Neural cell (in vitro differentiated cells): ENCODE results near the gene CSMD2.

ENCODE experiments used
- CTCF ChIP-seq: fragments of 450-650 bp; IDR thresholded peaks from 2 replicates; pipeline ENCODE4 v1.5.1; 2014; ENCODE audit warnings: antibody characterized with exemption, mild to moderate bottlenecking, moderate library complexity; ENCODE audit not compliant: poor library complexity, severe bottlenecking
- TAF1 ChIP-seq: IDR thresholded peaks from 2 replicates; pipeline ENCODE4 v1.6.1; 2012; ENCODE audit warnings: low read depth

GRCh38 chr1:33606272-33606671, 558.8 kb downstream of the CSMD2 start:
- TF ChIP-seq TAF1 (no peak), CTCF (no peak)
